ENCODE measurements around the gene GUCD1. TPM values are rescaled to one million over a fixed set of nuclear protein-coding genes. Genes with fewer than 3 reads are reported as not detected.
A peak's percentile ranks its signal among the peaks of the same experiment; 100 is the strongest.
"Not testable (repeated sequence)": the region's sequence is repeated elsewhere in the genome, so short reads cannot be mapped to it uniquely, and the experiment has no call there.

The GUCD1 gene
- total and polyA plus RNA-seq, 10 of the 15 experiments (the other 5 are each of a cell fraction or from before 2014, with no cell fraction given): 56.0 to 177 (median 88.2) TPM

- H2AFZ ChIP-seq (ENCODE audit: control insufficient read depth, low read depth, low read length); intact Hi-C loops (cut with micrococcal nuclease; ENCODE audit: unreplicated experiment); DNase-seq (ENCODE audit: low read depth, low spot score); H4K20me1 ChIP-seq (ENCODE audit: control insufficient read depth, insufficient read depth); H3K36me3 ChIP-seq (ENCODE audit: control insufficient read depth in 2 of 2, insufficient read depth in 2 of 2, low read length in 1 of 2); H3K27me3 ChIP-seq (replicated peaks in 1 of 2; ENCODE audit: control insufficient read depth in 2 of 2, insufficient read depth in 2 of 2, low read length in 1 of 2); H3K9me3 ChIP-seq (replicated peaks; ENCODE audit: control insufficient read depth, insufficient read depth, low read length); BruUV-seq (replicated peaks); FAIRE-seq; H3K4me1 ChIP-seq (ENCODE audit: control insufficient read depth, insufficient read depth, low read length); in situ Hi-C loops (cut with MboI): not testable (repeated sequence)
- Histone ChIP-seq H3K79me2 (ENCODE audit: control insufficient read depth, insufficient read depth, low read length) (peaks cover 65% of the 10 kb centered on the region), H3K27ac (ENCODE audit: control insufficient read depth, insufficient read depth) (peak overlapping the region; percentile 91), H3K4me3 (peak overlapping the region; percentile 99), H3K9ac (ENCODE audit: control insufficient read depth, insufficient read depth, low read length) (peak overlapping the region; percentile 94), H3K4me2 (ENCODE audit: control insufficient read depth, insufficient read depth) (peak overlapping the region; percentile 94)
- SMC1A ChIA-PET (ENCODE audit: uncharacterized antibody, unreplicated experiment): interaction anchor here (1.1 to 2.2 kb wide), 7 partner anchors 8 to 223 kb away, joined by 3 to 5 read pairs (median 4); no protein-coding TSS in a partner anchor
- peak; percentile 63 for TF ChIP-seq MEF2B (IDR thresholded peaks at IDR 0.05; ENCODE audit: partially characterized antibody, poor library complexity, severe bottlenecking)
- POLR2A ChIA-PET: interaction anchor here (0.5 to 1.5 kb wide), 6 partner anchors 11 to 46 kb away, joined by 3 to 6 read pairs (median 3); no protein-coding TSS in a partner anchor
- CTCF ChIA-PET: interaction anchor here (0.8 to 1.5 kb wide), 5 partner anchors 8 to 51 kb away, joined by 3 to 6 read pairs (median 4); no protein-coding TSS in a partner anchor
- 27% methylated on average over 8 of the region's 10 CpGs for WGBS (ENCODE audit: insufficient coverage, insufficient replicate concordance, low lambda C conversion rate, missing lambda C conversion rate)
- RAD21 ChIA-PET (ENCODE audit: unreplicated experiment): interaction anchor here (0.5 to 1.8 kb wide), 5 partner anchors 12 to 118 kb away, joined by 3 to 8 read pairs (median 4); partner anchors contain the start of gene LRRC75B
- ATAC-seq: peak; percentile 5; the same call in 1 of the 3 replicates
These were observed 2.2 kb downstream of the GUCD1 start for GRCh38 chr22:24552503-24553286.

GRCh38 chr22:24550902-24551435 is 4.0 kb downstream of the GUCD1 start:
- intact Hi-C loops (cut with micrococcal nuclease; ENCODE audit: unreplicated experiment): no loop called here
- Histone ChIP-seq H3K9me3 (replicated peaks; ENCODE audit: control insufficient read depth, insufficient read depth, low read length) (no peaks in the 10 kb centered on the region), H2AFZ (ENCODE audit: control insufficient read depth, low read depth, low read length) (no peak overlapping the region), H3K27ac (ENCODE audit: control insufficient read depth, insufficient read depth) (no peak overlapping the region), H3K27me3 (replicated peaks in 1 of 2; ENCODE audit: control insufficient read depth in 2 of 2, insufficient read depth in 2 of 2, low read length in 1 of 2) (no peaks in the 10 kb centered on the region), H3K36me3 (ENCODE audit: control insufficient read depth in 2 of 2, insufficient read depth in 2 of 2, low read length in 1 of 2) (peaks cover 4 to 14% of the 10 kb centered on the region in 2 experiments; a peak in 3 of 4 replicates), H3K79me2 (ENCODE audit: control insufficient read depth, insufficient read depth, low read length) (peaks cover 48% of the 10 kb centered on the region), H3K9ac (ENCODE audit: control insufficient read depth, insufficient read depth, low read length) (no peak overlapping the region), H4K20me1 (ENCODE audit: control insufficient read depth, insufficient read depth) (no peaks in the 10 kb centered on the region), H3K4me2 (ENCODE audit: control insufficient read depth, insufficient read depth) (no peak overlapping the region), H3K4me3 (no peak overlapping the region), H3K4me1 (ENCODE audit: control insufficient read depth, insufficient read depth, low read length) (peaks cover 10% of the 10 kb centered on the region)
- peak; percentile 27 for FAIRE-seq
- peak; percentile 32; the same call in 1 of the 2 replicates for TF ChIP-seq POLR2A (IDR thresholded peaks at IDR 0.05; ENCODE audit: low read depth, low read length)
- no peak for TF ChIP-seq MYB (IDR thresholded peaks at IDR 0.05; ENCODE audit: borderline replicate concordance, low read depth, low read length)
- no peak for TF ChIP-seq LARP7 (IDR thresholded peaks at IDR 0.05)
- 65% methylated on average over 6 of the region's 6 CpGs for WGBS (ENCODE audit: insufficient coverage, insufficient replicate concordance, low lambda C conversion rate, missing lambda C conversion rate)
- in situ Hi-C loops (cut with MboI): no loop called here
- ATAC-seq: no peak
- ChIA-PET RAD21 (ENCODE audit: unreplicated experiment) (no interaction called here), CTCF (no interaction called here), POLR2A (interaction anchor here (0.6 kb wide), 1 partner anchor 251 kb away, joined by 3 read pairs; no protein-coding TSS in a partner anchor), SMC1A (ENCODE audit: uncharacterized antibody, unreplicated experiment) (no interaction called here)
- no peak for DNase-seq (ENCODE audit: low read depth, low spot score)
- no TSS peak for BruUV-seq (replicated peaks)

All from GM12878 (cell line).